Skeletal muscle tissue (tissue), 4 donors: Measurements from ENCODE around the gene CTF1. TPM values are rescaled to one million over a fixed set of nuclear protein-coding genes. Genes with fewer than 3 reads are reported as not detected.

Experiments
- H3K27ac ChIP-seq: one replicate; pipeline ENCODE4 v1.7.0; 2013; ENCODE audit warnings: mild to moderate bottlenecking, low read depth, low read length, inconsistent platforms
- H3K27me3 ChIP-seq, 3 donors: one replicate each; pipeline ENCODE4 v1.7.0; 2013; ENCODE audit warnings: low read length in 3 of 3; ENCODE audit not compliant: control insufficient read depth in 3 of 3, insufficient read depth in 3 of 3
- H3K36me3 ChIP-seq, 3 donors: one replicate each; pipeline ENCODE4 v1.7.0; 2013; ENCODE audit warnings: low read length in 3 of 3; ENCODE audit not compliant: control insufficient read depth in 3 of 3, insufficient read depth in 3 of 3
- H3K4me1 ChIP-seq, 3 donors: one replicate each; pipeline ENCODE4 v1.7.0; 2013; ENCODE audit warnings: low read length in 3 of 3, mild to moderate bottlenecking in 3 of 3; ENCODE audit not compliant: control insufficient read depth in 3 of 3, insufficient read depth in 3 of 3
- H3K4me3 ChIP-seq, 3 donors: one replicate each; pipeline ENCODE4 v1.7.0; 2013; ENCODE audit warnings: low read length in 3 of 3
- H3K9ac ChIP-seq, 3 donors: one replicate each; pipeline ENCODE4 v1.7.0; 2013; ENCODE audit warnings: low read length in 3 of 3, mild to moderate bottlenecking in 3 of 3, moderate library complexity in 2 of 3, low read depth in 1 of 3
- H3K9me3 ChIP-seq, 3 donors: one replicate each; pipeline ENCODE4 v1.7.0; 2013; ENCODE audit warnings: low read length in 3 of 3; ENCODE audit not compliant: control insufficient read depth in 3 of 3
- total RNA-seq: library from RNA; depleted of rRNA; stranded (reverse); fragments of >200 nt; gene quantifications from one replicate; pipeline ENCODE4 v1.2.3, GENCODE V29; 2014
- donor health status: Osteomylitis.

Gene CTF1
- total RNA-seq, 1 donor from 2014 or later: 0.52 TPM

DNA sequence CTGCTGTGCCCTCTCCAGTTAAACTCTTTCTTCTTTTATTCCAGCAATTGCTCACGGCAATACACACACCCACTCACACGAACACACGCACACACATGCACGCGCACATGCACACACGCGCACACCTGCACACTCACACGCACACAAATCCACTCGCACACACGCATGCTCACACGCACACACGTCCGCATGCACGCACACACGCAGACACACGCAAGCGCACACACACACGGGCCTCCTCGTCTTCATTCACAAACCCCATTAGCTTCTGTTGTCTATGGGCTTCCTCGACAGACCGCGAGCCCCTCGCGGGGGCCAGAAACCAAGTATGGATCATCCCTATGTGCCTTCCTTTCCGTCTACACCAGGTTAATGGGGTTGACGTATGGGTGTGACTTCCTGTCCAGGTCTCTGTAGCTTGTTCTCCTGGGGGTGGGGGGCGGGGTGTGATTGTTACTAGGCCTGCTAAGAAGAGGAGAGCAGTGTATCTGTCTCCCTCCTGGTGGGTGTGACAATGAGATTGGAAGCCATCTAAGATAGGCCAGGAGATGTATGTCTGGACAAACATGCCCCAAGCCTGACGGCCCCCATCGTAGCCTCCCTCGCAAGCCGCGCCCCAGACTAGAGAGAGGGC is 670 bp upstream of the CTF1 start:
- Histone ChIP-seq H3K9me3 (no peaks in the 10 kb centered on the region), H3K27me3 (no peaks in the 10 kb centered on the region), H3K4me3 (peak overlapping the region; percentile 80 to 87 (median 81)), H3K36me3 (peaks cover 0 to 8% (median 0%) of the 10 kb centered on the region in 3 donors), H3K27ac (peak overlapping the region; percentile 100), H3K4me1 (peaks cover 30 to 45% (median 31%) of the 10 kb centered on the region in 3 donors), H3K9ac (peak overlapping the region; percentile 87 to 96 (median 95))

DNA sequence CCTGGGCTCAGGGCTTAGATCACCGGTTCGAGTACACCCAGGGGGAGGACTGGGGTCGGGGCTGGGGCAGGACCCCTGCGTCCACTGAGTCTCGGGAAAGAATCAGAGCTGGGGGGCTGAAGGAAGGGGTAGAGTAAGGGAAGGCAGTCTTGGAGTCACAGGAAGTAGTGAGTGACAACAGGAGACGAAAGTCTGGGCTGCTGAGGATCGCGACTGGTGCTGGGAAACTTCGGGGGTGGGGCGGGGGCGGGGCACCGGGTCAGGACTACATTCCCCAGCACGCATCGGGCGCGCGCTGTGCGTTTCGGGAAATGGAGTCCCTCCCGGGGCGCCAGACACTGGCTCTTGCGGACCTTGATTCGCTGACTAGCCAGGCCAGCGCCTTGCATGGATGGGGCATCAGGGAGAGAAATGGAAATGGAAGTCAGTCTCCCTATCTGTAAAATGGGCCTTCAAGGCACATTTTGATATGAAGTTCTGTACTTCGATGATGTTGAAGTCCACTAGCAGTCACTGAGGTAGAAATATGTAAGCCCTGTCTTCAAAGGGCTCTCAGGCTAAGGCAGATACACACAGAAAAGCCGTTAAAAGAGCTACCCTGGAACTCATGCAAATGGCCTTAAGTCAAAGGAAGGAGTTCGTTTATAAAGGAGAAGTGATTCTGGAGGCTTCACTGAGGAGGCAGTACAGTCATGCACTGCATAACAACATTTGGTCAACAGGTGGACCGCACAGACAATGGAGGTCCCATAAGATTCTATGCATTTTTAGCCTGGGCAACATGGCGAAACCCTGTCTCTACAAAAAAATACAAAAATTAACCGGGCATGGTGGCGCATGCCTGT is 697 bp downstream of the CTF1 start:
- Histone ChIP-seq H3K9ac (peak overlapping the region; percentile 87 to 96 (median 95)), H3K36me3 (peaks cover 0 to 3% (median 0%) of the 10 kb centered on the region in 3 donors), H3K27me3 (no peaks in the 10 kb centered on the region), H3K4me1 (peaks cover 36 to 56% (median 40%) of the 10 kb centered on the region in 3 donors), H3K27ac (peak overlapping the region; percentile 100), H3K9me3 (no peaks in the 10 kb centered on the region), H3K4me3 (peak overlapping the region; percentile 80 to 87 (median 81))

DNA sequence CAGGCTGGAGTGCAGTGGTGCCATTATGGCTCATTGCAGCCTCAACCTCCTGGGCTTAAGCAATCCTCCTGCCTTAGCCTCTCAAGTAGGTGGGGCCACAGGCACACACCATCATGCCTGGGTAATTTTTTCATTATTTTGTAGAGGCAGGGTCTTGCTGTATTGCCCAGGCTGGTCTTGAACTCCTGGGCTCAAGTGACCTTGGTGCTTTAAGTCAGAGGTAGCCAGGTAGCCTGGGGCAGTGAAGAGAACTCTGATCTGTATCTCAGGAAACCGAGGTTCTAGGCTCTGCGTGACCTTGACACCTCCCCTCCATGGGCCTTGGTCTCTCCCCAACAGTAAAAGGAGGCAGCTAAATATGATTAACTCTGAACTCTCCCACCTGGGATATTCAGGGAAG is 3.4 kb downstream of the CTF1 start:
- Histone ChIP-seq H3K4me3 (no peak overlapping the region), H3K9me3 (no peaks in the 10 kb centered on the region), H3K27me3 (no peaks in the 10 kb centered on the region), H3K27ac (no peak overlapping the region), H3K9ac (peak overlapping the region in 1 of 3 donors; percentile 25), H3K4me1 (peaks cover 28 to 60% (median 31%) of the 10 kb centered on the region in 3 donors), H3K36me3 (no peaks in the 10 kb centered on the region)

DNA sequence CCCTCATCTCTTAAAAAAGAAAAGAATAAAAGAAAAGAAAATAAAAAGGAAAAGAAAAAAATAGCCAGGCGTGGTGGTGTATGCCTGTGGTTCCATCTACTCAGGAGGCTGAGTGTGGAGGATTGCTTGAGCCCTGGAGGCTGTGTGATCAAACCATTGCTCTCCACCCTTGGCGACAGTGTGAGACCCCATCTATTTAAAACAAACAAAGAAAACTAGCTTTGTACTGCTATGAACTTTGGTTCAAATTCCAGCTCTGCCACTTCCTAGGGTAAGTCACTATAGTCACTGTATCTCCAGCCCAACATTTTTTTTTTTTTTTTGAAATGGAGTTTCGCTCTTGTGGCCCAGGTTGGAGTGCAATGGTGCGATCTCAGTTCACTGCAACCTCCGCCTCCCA is 4.2 kb downstream of the CTF1 start:
- Histone ChIP-seq H3K27ac (no peak overlapping the region), H3K36me3 (no peaks in the 10 kb centered on the region), H3K9ac (no peak overlapping the region), H3K4me1 (peaks cover 25 to 53% (median 26%) of the 10 kb centered on the region in 3 donors), H3K27me3 (no peaks in the 10 kb centered on the region), H3K9me3 (no peaks in the 10 kb centered on the region), H3K4me3 (no peak overlapping the region)

DNA sequence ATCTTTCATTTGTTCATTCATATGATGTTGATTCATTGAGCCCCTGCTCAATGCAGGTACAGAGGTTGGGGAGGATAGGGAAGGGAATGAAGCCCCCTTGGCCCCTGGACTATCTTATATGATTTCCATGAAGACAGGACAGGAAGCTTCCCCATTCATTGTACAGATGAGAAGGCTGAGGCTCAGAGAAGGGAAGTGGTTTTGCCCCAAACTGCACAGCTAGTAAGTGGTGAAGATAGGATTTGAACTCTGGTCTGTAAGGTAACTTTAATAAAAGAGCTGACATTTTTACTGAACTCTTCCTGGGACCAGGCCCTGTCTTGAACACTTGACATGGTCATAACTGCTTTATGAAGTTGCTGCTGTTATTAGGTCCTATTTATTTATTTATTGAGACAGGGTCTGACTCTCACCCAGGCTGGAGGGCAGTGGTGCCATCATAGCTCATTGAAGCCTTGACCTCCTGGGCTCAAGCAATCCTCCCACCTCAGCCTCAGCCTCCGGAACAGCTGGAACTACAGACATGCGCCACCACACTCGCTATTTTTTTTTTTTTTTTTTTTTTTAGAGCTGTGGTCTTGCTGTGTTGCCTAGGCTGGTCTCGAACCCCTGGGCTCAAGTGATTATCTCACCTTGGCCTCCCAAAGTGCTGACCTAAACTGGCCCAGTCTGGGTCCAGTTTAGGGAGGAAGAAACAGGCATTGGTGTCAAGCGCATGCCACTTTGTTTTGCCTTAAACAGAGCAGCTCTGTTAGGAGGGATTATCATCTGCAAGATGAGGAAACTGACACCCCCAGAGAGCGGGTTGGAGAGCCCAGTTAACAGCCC is 5.0 kb downstream of the CTF1 start:
- H3K27me3 ChIP-seq: no peaks in the 10 kb centered on the region
- H3K27ac ChIP-seq: peak overlapping the region; percentile 66
- H3K9ac ChIP-seq: peak overlapping the region; percentile 72 to 85 (median 80)
- H3K36me3 ChIP-seq: no peaks in the 10 kb centered on the region
- no peaks in the 10 kb centered on the region for H3K9me3 ChIP-seq
- H3K4me1 ChIP-seq: peaks cover 17 to 45% (median 20%) of the 10 kb centered on the region in 3 donors
- peak overlapping the region; percentile 69 to 74 (median 69) for H3K4me3 ChIP-seq

DNA sequence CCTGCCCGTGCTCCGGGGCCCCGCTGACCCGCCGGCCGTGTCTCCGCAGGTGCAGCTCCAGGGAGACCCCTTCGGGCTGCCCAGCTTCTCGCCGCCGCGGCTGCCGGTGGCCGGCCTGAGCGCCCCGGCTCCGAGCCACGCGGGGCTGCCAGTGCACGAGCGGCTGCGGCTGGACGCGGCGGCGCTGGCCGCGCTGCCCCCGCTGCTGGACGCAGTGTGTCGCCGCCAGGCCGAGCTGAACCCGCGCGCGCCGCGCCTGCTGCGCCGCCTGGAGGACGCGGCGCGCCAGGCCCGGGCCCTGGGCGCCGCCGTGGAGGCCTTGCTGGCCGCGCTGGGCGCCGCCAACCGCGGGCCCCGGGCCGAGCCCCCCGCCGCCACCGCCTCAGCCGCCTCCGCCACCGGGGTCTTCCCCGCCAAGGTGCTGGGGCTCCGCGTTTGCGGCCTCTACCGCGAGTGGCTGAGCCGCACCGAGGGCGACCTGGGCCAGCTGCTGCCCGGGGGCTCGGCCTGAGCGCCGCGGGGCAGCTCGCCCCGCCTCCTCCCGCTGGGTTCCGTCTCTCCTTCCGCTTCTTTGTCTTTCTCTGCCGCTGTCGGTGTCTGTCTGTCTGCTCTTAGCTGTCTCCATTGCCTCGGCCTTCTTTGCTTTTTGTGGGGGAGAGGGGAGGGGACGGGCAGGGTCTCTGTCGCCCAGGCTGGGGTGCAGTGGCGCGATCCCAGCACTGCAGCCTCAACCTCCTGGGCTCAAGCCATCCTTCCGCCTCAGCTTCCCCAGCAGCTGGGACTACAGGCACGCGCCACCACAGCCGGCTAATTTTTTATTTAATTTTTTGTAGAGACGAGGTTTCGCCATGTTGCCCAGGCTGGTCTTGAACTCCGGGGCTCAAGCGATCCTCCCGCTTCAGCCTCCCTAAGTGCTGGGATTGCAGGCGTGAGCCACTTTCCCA is 5.9 kb downstream of the CTF1 start:
- Histone ChIP-seq H3K9ac (peak overlapping the region; percentile 78 to 88 (median 80)), H3K27me3 (no peaks in the 10 kb centered on the region), H3K4me1 (peaks cover 15 to 41% (median 18%) of the 10 kb centered on the region in 3 donors), H3K27ac (peak overlapping the region; percentile 80), H3K36me3 (no peaks in the 10 kb centered on the region), H3K9me3 (no peaks in the 10 kb centered on the region), H3K4me3 (peak overlapping the region; percentile 69 to 74 (median 71))

DNA sequence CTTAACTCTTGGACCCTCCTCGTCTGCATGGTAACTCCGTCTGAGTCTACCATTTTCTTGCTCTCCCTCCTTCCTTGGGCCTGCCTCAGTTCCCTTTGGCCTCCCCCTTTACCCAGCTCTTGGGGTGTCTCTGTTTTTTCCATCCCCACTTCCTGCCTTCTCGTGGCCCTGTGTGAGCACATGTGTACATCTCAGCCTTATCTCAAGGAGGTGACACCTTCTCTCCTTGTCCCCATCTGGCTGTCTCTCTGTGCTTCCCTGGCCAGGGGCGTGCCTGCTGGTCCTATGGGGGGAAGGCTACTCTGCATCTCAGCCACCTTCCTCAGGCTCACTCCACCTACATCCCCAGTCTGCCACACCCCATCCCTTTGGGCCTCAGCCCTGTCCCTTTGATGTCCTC is 6.6 kb downstream of the CTF1 start:
- peak overlapping the region in 1 of 3 donors; percentile 69 for H3K4me3 ChIP-seq
- H3K36me3 ChIP-seq: no peaks in the 10 kb centered on the region
- H3K27me3 ChIP-seq: no peaks in the 10 kb centered on the region
- H3K9ac ChIP-seq: peak overlapping the region in 2 of 3 donors; percentile 78 to 88
- H3K4me1 ChIP-seq: peaks cover 14 to 37% (median 16%) of the 10 kb centered on the region in 3 donors
- no peaks in the 10 kb centered on the region for H3K9me3 ChIP-seq
- peak overlapping the region; percentile 80 for H3K27ac ChIP-seq

DNA sequence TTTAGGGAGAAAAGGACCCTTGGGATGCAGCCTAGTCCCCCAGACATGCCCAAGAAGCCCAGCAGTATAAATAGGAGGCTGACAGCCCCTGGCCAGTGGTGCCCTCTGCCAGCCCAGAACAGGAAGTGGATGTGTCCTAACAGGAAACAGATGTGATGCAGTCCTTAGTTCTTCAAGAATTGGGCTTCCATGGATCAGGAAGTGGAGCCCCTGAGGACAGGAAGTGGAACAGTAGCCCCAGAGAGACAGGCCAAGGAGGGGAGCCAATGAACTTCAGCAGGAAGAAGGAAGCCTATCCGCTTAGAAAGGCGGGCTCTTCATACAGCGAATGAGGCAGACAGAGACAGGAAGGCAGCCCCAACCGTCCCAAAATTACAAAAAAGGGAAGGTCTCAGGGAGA is 7.2 kb downstream of the CTF1 start:
- Histone ChIP-seq H3K4me3 (peak overlapping the region in 1 of 3 donors; percentile 48), H3K9me3 (no peaks in the 10 kb centered on the region), H3K27me3 (no peaks in the 10 kb centered on the region), H3K4me1 (peaks cover 14 to 37% (median 16%) of the 10 kb centered on the region in 3 donors), H3K36me3 (no peaks in the 10 kb centered on the region), H3K27ac (peak overlapping the region; percentile 62), H3K9ac (no peak overlapping the region)
